ENCODE measurements around the gene STAT4.

The STAT4 gene

GRCh38 chr2:190993292-190993643 is 157.5 kb downstream of the STAT4 start:
- no peak for DNase-seq
- H3K27me3 ChIP-seq (replicated peaks): no peaks in the 10 kb centered on the region
- H3K27ac ChIP-seq: no peak overlapping the region
- no peak overlapping the region for H3K4me3 ChIP-seq (ENCODE audit: low read depth, low read length)
- peaks cover 71% of the 10 kb centered on the region for H3K36me3 ChIP-seq (replicated peaks)
- in situ Hi-C loops (cut with HindIII; ENCODE audit: low pct_ligation_motif_present, low sequenced_read_pairs): no loop called here
- TF ChIP-seq CTCF (IDR thresholded peaks at IDR 0.05; ENCODE audit: low read depth, low read length, missing control alignments): no peak

GRCh38 chr2:190990132-190990531 is 160.7 kb downstream of the STAT4 start:
- Histone ChIP-seq H3K36me3 (replicated peaks) (peaks cover 64% of the 10 kb centered on the region), H3K27ac (no peak overlapping the region), H3K27me3 (replicated peaks) (no peaks in the 10 kb centered on the region), H3K4me3 (ENCODE audit: low read depth, low read length) (no peak overlapping the region)
- in situ Hi-C loops (cut with HindIII; ENCODE audit: low pct_ligation_motif_present, low sequenced_read_pairs): no loop called here
- no peak for TF ChIP-seq CTCF (IDR thresholded peaks at IDR 0.05; ENCODE audit: low read depth, low read length, missing control alignments)
- no peak for DNase-seq

GRCh38 chr2:190988910-190989309 is 161.9 kb downstream of the STAT4 start:
- DNase-seq: no peak
- no peak for TF ChIP-seq CTCF (IDR thresholded peaks at IDR 0.05; ENCODE audit: low read depth, low read length, missing control alignments)
- no peaks in the 10 kb centered on the region for H3K27me3 ChIP-seq (replicated peaks)
- H3K4me3 ChIP-seq (ENCODE audit: low read depth, low read length): no peak overlapping the region
- H3K27ac ChIP-seq: no peak overlapping the region
- H3K36me3 ChIP-seq (replicated peaks): peaks cover 68% of the 10 kb centered on the region
- in situ Hi-C loops (cut with HindIII; ENCODE audit: low pct_ligation_motif_present, low sequenced_read_pairs): no loop called here

GRCh38 chr2:190987938-190988337 is 162.9 kb downstream of the STAT4 start:
- no peak for TF ChIP-seq CTCF (IDR thresholded peaks at IDR 0.05; ENCODE audit: low read depth, low read length, missing control alignments)
- no peak for DNase-seq
- Histone ChIP-seq H3K27me3 (replicated peaks) (no peaks in the 10 kb centered on the region), H3K27ac (no peak overlapping the region), H3K4me3 (ENCODE audit: low read depth, low read length) (no peak overlapping the region), H3K36me3 (replicated peaks) (peaks cover 69% of the 10 kb centered on the region)
- in situ Hi-C loops (cut with HindIII; ENCODE audit: low pct_ligation_motif_present, low sequenced_read_pairs): no loop called here

- in situ Hi-C loops (cut with HindIII; ENCODE audit: low pct_ligation_motif_present, low sequenced_read_pairs): no loop called here
- H3K36me3 ChIP-seq (replicated peaks): peaks cover 75% of the 10 kb centered on the region
- H3K27me3 ChIP-seq (replicated peaks): no peaks in the 10 kb centered on the region
- no peak overlapping the region for H3K4me3 ChIP-seq (ENCODE audit: low read depth, low read length)
- no peak for DNase-seq
- TF ChIP-seq CTCF (IDR thresholded peaks at IDR 0.05; ENCODE audit: low read depth, low read length, missing control alignments): no peak
- H3K27ac ChIP-seq: no peak overlapping the region
Measured at GRCh38 chr2:190987116-190987515, 163.7 kb downstream of the STAT4 start.

- no peak for DNase-seq
- Histone ChIP-seq H3K27me3 (replicated peaks) (no peaks in the 10 kb centered on the region), H3K27ac (no peak overlapping the region), H3K4me3 (ENCODE audit: low read depth, low read length) (no peak overlapping the region), H3K36me3 (replicated peaks) (peaks cover 79% of the 10 kb centered on the region)
- in situ Hi-C loops (cut with HindIII; ENCODE audit: low pct_ligation_motif_present, low sequenced_read_pairs): no loop called here
- TF ChIP-seq CTCF (IDR thresholded peaks at IDR 0.05; ENCODE audit: low read depth, low read length, missing control alignments): no peak
Measured at GRCh38 chr2:190986221-190986953, 164.4 kb downstream of the STAT4 start.
